Cardiac muscle cell (in vitro differentiated cells and primary cell): ENCODE results near the gene ANKRD44. TPM values are rescaled to one million over a fixed set of nuclear protein-coding genes. Genes with fewer than 3 reads are reported as not detected.

Experiments used
- DNase-seq, 2 donors: peaks; one replicate each; pipeline versions ENCODE4 v3.0.0 to v3.0.0-alpha.2; 2010 to 2017; ENCODE audit warnings: low read depth in 1 of 2, low spot score in 1 of 2
- H3K27ac ChIP-seq: fragments of 200-600 bp; sonication (generic); 2 replicates; pipeline ENCODE4 v1.5.1; 2016
- H3K27me3 ChIP-seq: fragments of 200-600 bp; sonication (generic); 2 replicates; pipeline ENCODE4 v1.6.0; 2016; ENCODE audit warnings: control low read depth
- H3K36me3 ChIP-seq: fragments of 200-600 bp; sonication (generic); 2 replicates; pipeline ENCODE4 v1.5.1; 2016; ENCODE audit warnings: control low read depth
- H3K4me1 ChIP-seq: fragments of 200-600 bp; sonication (generic); 2 replicates; pipeline ENCODE4 v1.8.1; 2017; ENCODE audit warnings: low read depth, mild to moderate bottlenecking, mixed run types
- H3K4me3 ChIP-seq: fragments of 200-600 bp; sonication (generic); 2 replicates; pipeline ENCODE4 v1.5.1; 2016; ENCODE audit warnings: mild to moderate bottlenecking
- H3K9me3 ChIP-seq: fragments of 200-600 bp; sonication (generic); 2 replicates; pipeline ENCODE4 v1.5.1; 2017; ENCODE audit warnings: low read depth, mild to moderate bottlenecking, control low read depth
- CTCF ChIP-seq: IDR thresholded peaks from 2 replicates; pipeline ENCODE4 v1.5.1; 2012; ENCODE audit warnings: low read depth, mild to moderate bottlenecking, low read length
- polyA plus RNA-seq: library from polyadenylated mRNA; unstranded; fragments of >200 nt; fragmentation: Nextera tagmentation; extraction: Ambion mirVana; gene quantifications from 2 replicates; pipeline ENCODE4 v1.2.1, GENCODE V29; 2016
- total RNA-seq: library from RNA; depleted of rRNA; stranded (reverse); fragments of >200 nt; gene quantifications from 2 replicates; pipeline ENCODE4 v1.2.3, GENCODE V29; 2016

Gene ANKRD44
- total and polyA plus RNA-seq, 2 experiments from 2014 or later = 4.0 to 5.0 TPM

GRCh38 chr2:197137826-197138477, 172.6 kb downstream of the ANKRD44 start:
- Histone ChIP-seq H3K4me1 (peaks cover 11% of the 10 kb centered on the region), H3K4me3 (no peak overlapping the region), H3K9me3 (no peaks in the 10 kb centered on the region), H3K36me3 (no peaks in the 10 kb centered on the region), H3K27me3 (no peaks in the 10 kb centered on the region), H3K27ac (peak overlapping the region; percentile 49)
- no peak for TF ChIP-seq CTCF
- no peak for DNase-seq

DNA sequence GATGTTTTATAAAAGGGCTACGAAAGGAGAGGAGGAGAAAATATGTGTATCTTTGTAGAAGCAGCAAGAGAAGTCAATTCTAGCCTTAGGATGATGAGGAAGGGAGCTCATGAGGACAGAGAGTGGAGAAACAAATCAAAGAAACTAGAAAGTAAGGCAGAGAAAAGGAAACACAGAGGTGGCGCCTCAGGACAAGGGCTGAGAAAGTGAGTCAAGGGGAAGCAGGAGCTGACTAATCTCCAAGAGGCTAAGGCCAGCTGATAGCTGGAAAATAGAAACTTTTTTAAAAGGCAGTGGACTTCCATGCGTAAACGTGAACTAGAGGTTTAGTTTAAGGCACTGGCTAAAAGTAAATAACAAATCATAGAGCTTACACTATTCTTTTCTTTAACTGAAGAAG, 173.3 kb downstream of the ANKRD44 start:
- peak in 1 of 2 donors; percentile 46 for DNase-seq
- Histone ChIP-seq H3K4me3 (no peak overlapping the region), H3K9me3 (no peaks in the 10 kb centered on the region)

DNA sequence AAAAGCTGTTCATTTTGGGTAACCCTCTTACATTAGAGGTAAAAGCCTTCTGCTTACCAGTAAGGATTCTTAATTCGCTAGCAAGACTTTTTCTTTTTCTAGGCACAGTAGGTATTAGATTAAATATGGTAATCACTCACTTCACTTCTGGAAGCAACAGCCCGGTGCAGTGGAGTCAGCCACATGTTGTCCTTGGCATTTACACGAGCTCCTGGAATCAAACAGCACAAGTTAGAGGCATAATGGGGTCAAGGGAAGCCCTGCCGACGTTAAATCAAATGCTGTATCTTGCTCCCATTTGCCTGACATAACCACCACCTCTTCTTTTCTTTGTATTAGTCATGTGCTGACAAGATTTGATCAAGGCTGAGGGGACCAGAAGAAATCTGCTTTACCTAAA, 174.1 kb downstream of the ANKRD44 start:
- H3K4me1 ChIP-seq = peaks cover 11% of the 10 kb centered on the region

More for the DNA sequence above, 173.3 kb downstream of the ANKRD44 start:
- H3K36me3 ChIP-seq = no peaks in the 10 kb centered on the region
- H3K27me3 ChIP-seq = no peaks in the 10 kb centered on the region
- peak overlapping the region; percentile 49 for H3K27ac ChIP-seq
- H3K4me1 ChIP-seq = peaks cover 11% of the 10 kb centered on the region
- TF ChIP-seq CTCF = no peak

DNA sequence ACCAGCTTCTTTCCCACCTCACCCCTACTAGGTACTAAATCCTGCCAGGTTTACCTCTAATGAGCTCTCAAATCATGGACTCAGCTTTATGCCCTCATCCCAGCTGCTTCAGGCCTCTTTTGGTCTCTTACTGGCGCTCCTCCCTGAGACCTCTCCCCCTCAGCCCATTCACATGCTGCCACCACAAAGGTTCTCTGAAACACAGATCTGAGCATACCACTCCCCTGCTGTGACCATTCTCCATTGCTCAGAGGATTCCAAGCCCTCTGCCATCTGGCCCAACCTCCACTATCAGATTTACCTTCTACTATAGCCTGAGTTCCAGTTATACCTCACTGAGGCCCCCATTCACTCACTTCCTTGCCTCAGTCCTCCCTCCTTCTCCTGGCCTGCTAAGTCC, 174.8 kb downstream of the ANKRD44 start:
- no peak overlapping the region for H3K4me3 ChIP-seq
- peaks cover 12% of the 10 kb centered on the region for H3K4me1 ChIP-seq
- H3K36me3 ChIP-seq = no peaks in the 10 kb centered on the region
- no peaks in the 10 kb centered on the region for H3K27me3 ChIP-seq
- no peak overlapping the region for H3K27ac ChIP-seq
- no peak for DNase-seq
- TF ChIP-seq CTCF = no peak
- no peaks in the 10 kb centered on the region for H3K9me3 ChIP-seq

More for the DNA sequence above, 174.1 kb downstream of the ANKRD44 start:
- Histone ChIP-seq H3K4me3 (no peak overlapping the region), H3K36me3 (no peaks in the 10 kb centered on the region), H3K9me3 (no peaks in the 10 kb centered on the region), H3K27ac (no peak overlapping the region), H3K27me3 (no peaks in the 10 kb centered on the region)
- DNase-seq = no peak
- no peak for TF ChIP-seq CTCF

GRCh38 chr2:197134206-197134605, 176.4 kb downstream of the ANKRD44 start:
- Histone ChIP-seq H3K4me3 (no peak overlapping the region), H3K27ac (no peak overlapping the region), H3K27me3 (no peaks in the 10 kb centered on the region), H3K9me3 (no peaks in the 10 kb centered on the region), H3K4me1 (peaks cover 21% of the 10 kb centered on the region), H3K36me3 (no peaks in the 10 kb centered on the region)
- DNase-seq = no peak
- no peak for TF ChIP-seq CTCF

- DNase-seq = no peak
- peaks cover 11% of the 10 kb centered on the region for H3K4me1 ChIP-seq
- no peak for TF ChIP-seq CTCF
- H3K4me3 ChIP-seq = no peak overlapping the region
- H3K36me3 ChIP-seq = no peaks in the 10 kb centered on the region
- no peaks in the 10 kb centered on the region for H3K27me3 ChIP-seq
- H3K27ac ChIP-seq = no peak overlapping the region
- no peaks in the 10 kb centered on the region for H3K9me3 ChIP-seq
Measured at GRCh38 chr2:197131558-197131855, 179.1 kb downstream of the ANKRD44 start.
